K562 (cell line): Measurements from ENCODE around the gene AFDN. TPM values are rescaled to one million over a fixed set of nuclear protein-coding genes. Genes with fewer than 3 reads are reported as not detected.
A peak's percentile ranks its signal among the peaks of the same experiment; 100 is the strongest.

Experiments
- KLF10 ChIP-seq: fragments of 250-450 bp; sonication (Bioruptor Pico); IDR thresholded peaks from 2 replicates; pipeline ENCODE4 v1.6.1; 2021; ENCODE audit warnings: matching md5 sums
- PPARD ChIP-seq: fragments of 250-450 bp; sonication (Bioruptor Pico); IDR thresholded peaks from 2 replicates; pipeline ENCODE4 v1.8.0; 2022; ENCODE audit warnings: inconsistent platforms, mild to moderate bottlenecking, moderate library complexity
- SRSF3 ChIP-seq: fragments of 200-400 bp; formaldehyde crosslinking; IDR thresholded peaks from 2 replicates; pipeline ENCODE4 v1.6.1; 2016; ENCODE audit warnings: mild to moderate bottlenecking, low read length, moderate library complexity; ENCODE audit not compliant: insufficient read depth
- TCFL5 ChIP-seq: fragments of 250-450 bp; sonication (Bioruptor Pico); conservative IDR thresholded peaks from 2 replicates; pipeline ENCODE4 v1.6.1; 2021; ENCODE audit warnings: mild to moderate bottlenecking, moderate library complexity, matching md5 sums
- ZNF318 ChIP-seq, 2 experiments: fragments of 450-650 bp; IDR thresholded peaks; 2 replicates each; pipeline ENCODE4 v1.6.1; 2016; ENCODE audit warnings: mild to moderate bottlenecking in 2 of 2, borderline replicate concordance in 1 of 2, low read depth in 1 of 2, moderate library complexity in 1 of 2
- polyA plus RNA-seq, 8 experiments: library from polyadenylated mRNA; depleted of rRNA in 4 of 8; stranded (reverse) in 5 of 8; unstranded in 3 of 8; fragments of >200 nt; fragmentation: Nextera tagmentation in 2 of 8; fragmentation: Illumina TruSeq in 1 of 8; extraction: Ambion mirVana in 2 of 8; extraction: Trizol in 1 of 8; gene quantifications; 2 replicates each; pipeline versions ENCODE4 v1.2.1 to v1.2.3, GENCODE V29; 2011 to 2014; ENCODE audit warnings: inconsistent platforms in 1 of 8, missing spikeins in 1 of 8
- total RNA-seq, 7 experiments: library from RNA; depleted of rRNA in 6 of 7; stranded (reverse); fragments of >200 nt in 6 of 7; fragmentation: Illumina TruSeq in 2 of 7; extraction: Trizol in 2 of 7; gene quantifications; 2 replicates each; pipeline versions ENCODE4 v1.2.1 to v1.2.3, GENCODE V29; 2011 to 2021; ENCODE audit warnings: low replicate concordance in 1 of 7
- TF ChIP-seq, protein P1 (sequence below): fragments of 250-450 bp; sonication (Bioruptor Pico); IDR thresholded peaks from 2 replicates; pipeline ENCODE4 v1.5.0; 2021; ENCODE audit warnings: mild to moderate bottlenecking, moderate library complexity
- TF ChIP-seq, protein P2 (sequence below), 3 experiments: IDR thresholded peaks in 2 of 3; conservative IDR thresholded peaks in 1 of 3; 2 replicates each; pipeline ENCODE4 v1.5.1; 2011 to 2012; ENCODE audit warnings: low read length in 3 of 3, mild to moderate bottlenecking in 3 of 3, control low read depth in 2 of 3, improper control_type of control experiment in 1 of 3, inconsistent platforms in 1 of 3, low read depth in 1 of 3, mixed read lengths in 1 of 3, moderate library complexity in 1 of 3; ENCODE audit not compliant: insufficient read depth in 2 of 3
- TF ChIP-seq, protein P3 (sequence below): fragments of 250-450 bp; sonication (Bioruptor Pico); IDR thresholded peaks from 2 replicates; pipeline ENCODE4 v1.8.0; 2021; ENCODE audit warnings: mild to moderate bottlenecking, moderate library complexity

AFDN gene
- total and polyA plus RNA-seq, 9 of the 15 experiments (the other 6 are each of a cell fraction or from before 2014, with no cell fraction given): 7.2 to 129 (median 105) TPM

DNA sequence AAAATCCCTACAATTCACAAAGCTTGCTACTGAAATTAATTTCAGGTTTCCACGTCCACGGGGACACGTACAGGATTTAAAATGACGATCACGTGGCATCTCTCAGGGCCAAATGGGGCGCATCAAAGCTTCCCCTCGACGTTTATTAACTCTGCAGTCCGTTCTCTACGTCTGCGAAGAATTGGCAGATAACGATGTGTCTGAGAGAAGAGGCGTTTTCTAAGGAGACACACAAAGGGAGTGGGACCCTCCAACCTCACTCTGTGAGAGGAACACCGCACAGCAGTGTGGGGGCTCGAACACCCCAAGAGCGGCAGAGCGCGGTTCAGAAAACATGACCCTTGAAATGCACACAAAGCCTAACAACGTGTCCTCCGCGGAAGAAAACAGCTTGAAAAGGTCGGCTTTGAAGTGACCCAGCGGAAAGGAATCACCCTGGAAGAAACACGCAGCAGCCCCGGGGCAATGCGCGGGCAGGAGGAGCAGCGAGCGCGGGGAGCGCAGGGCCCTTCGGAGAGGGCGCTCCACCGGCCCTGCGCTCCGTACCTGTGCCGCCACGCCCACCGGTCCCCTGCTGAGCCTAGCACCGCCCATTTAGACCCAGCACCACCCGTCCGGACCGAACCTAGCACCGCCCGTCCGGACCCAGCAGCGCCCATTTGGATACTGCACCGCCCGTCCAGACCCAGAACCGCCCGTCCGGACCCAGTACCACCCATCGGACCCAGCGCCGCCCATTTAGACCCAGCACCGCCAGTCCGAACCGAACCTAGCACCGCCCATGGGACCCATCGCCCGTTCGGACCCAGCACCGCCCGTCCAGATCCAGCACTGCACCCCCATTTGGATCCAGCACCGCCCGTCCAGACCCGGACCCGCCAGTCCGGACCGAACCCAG, 1.1 kb upstream of the AFDN start (continued):
- TF ChIP-seq ZNF318 (IDR thresholded peaks at IDR 0.05; ENCODE audit: borderline replicate concordance in 1 of 2, low read depth in 1 of 2): no peak
- TF ChIP-seq, protein P1, sequence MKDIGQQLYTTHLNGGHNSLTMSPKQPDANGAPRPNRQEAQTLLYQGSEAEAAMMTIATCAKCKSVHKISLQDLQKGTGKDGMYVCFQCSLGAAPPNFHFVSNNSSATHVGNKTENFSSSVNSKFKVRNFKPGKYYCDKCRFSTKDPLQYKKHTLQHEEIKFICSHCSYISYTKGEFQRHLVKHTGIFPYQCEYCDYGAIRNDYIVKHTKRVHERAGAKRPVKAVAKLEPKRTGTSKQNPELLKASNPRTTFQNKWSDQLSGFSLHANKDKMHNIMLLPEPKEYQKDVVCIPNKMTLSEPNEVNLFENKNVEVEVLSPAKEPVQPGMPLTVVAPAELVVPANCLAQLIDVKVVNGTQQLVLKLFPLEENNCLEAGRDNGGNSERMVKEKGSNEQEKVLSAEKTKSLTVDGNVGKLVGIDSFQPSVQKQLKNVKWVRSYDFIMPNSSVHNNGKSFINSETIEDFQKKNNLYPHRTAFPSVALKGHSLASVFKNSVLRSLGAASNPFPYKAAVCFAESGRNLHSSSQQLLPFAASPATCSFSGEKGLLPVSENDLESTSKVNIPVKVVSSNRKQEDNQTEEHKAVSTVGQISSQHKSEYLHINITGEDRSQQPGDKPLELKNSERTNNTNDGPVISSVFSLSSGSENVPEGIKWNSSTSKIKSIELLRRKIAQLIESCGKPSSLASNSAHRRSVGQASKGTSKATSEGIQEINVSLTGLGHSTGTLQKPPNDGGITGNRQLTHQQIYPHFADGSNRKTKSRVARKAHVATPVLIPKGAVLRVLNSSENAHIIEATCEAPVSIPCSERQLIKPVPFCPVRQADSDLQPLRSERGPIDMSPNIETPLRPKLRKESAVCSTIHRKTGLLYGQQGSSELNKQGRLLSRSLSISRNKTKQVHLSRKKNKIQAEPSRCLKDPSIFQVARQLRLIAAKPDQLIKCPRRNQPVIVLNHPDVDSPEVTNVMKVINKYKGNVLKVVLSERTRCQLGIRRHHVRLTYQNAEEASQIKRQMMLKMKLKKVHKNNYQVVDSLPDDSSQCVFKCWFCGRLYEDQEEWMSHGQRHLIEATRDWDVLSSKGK (CRISPR knock-in tag): no peak
- no peak for TF ChIP-seq SRSF3
- no peak for TF ChIP-seq TCFL5 (CRISPR knock-in tag)
- TF ChIP-seq, protein P2, sequence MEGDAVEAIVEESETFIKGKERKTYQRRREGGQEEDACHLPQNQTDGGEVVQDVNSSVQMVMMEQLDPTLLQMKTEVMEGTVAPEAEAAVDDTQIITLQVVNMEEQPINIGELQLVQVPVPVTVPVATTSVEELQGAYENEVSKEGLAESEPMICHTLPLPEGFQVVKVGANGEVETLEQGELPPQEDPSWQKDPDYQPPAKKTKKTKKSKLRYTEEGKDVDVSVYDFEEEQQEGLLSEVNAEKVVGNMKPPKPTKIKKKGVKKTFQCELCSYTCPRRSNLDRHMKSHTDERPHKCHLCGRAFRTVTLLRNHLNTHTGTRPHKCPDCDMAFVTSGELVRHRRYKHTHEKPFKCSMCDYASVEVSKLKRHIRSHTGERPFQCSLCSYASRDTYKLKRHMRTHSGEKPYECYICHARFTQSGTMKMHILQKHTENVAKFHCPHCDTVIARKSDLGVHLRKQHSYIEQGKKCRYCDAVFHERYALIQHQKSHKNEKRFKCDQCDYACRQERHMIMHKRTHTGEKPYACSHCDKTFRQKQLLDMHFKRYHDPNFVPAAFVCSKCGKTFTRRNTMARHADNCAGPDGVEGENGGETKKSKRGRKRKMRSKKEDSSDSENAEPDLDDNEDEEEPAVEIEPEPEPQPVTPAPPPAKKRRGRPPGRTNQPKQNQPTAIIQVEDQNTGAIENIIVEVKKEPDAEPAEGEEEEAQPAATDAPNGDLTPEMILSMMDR (IDR thresholded peaks at IDR 0.05 in 2 of 3, conservative IDR thresholded peaks at IDR 0.05 in 1 of 3; ENCODE audit: insufficient read depth in 2 of 3, low read depth in 1 of 3, low read length in 3 of 3): peak in 2 of 3 experiments; percentile 6 to 18; a peak in 1 of 6 replicates
- TF ChIP-seq, protein P3, sequence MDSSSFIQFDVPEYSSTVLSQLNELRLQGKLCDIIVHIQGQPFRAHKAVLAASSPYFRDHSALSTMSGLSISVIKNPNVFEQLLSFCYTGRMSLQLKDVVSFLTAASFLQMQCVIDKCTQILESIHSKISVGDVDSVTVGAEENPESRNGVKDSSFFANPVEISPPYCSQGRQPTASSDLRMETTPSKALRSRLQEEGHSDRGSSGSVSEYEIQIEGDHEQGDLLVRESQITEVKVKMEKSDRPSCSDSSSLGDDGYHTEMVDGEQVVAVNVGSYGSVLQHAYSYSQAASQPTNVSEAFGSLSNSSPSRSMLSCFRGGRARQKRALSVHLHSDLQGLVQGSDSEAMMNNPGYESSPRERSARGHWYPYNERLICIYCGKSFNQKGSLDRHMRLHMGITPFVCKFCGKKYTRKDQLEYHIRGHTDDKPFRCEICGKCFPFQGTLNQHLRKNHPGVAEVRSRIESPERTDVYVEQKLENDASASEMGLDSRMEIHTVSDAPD (CRISPR knock-in tag): no peak
- no peak for TF ChIP-seq PPARD
- TF ChIP-seq KLF10 (CRISPR knock-in tag): no peak
